H9 (cell line): ENCODE results near the gene ZNRF3. TPM values are rescaled to one million over a fixed set of nuclear protein-coding genes. Genes with fewer than 3 reads are reported as not detected.

Source experiments
- DNase-seq: peaks from one replicate; pipeline ENCODE4 v3.0.0-alpha.2; 2017
- H2AFZ ChIP-seq: one replicate; pipeline ENCODE4 v1.6.1; 2013; ENCODE audit warnings: mild to moderate bottlenecking, low read length, control low read depth, moderate library complexity
- H2AK5ac ChIP-seq: 2 replicates; pipeline ENCODE4 v1.6.1; 2013; ENCODE audit warnings: low read length, control low read depth, mixed read lengths; ENCODE audit not compliant: insufficient read length
- H2BK120ac ChIP-seq: one replicate; pipeline ENCODE4 v1.6.1; 2013; ENCODE audit warnings: low read depth, mild to moderate bottlenecking, low read length, control low read depth, inconsistent platforms; ENCODE audit not compliant: poor library complexity, severe bottlenecking
- H2BK12ac ChIP-seq: 2 replicates; pipeline ENCODE4 v1.6.1; 2013; ENCODE audit warnings: low read length, control low read depth, mixed read lengths, low read depth; ENCODE audit not compliant: insufficient read length
- H2BK15ac ChIP-seq: 2 replicates; pipeline ENCODE4 v1.6.1; 2013; ENCODE audit warnings: low read depth, low read length, control low read depth
- H2BK20ac ChIP-seq: one replicate; pipeline ENCODE4 v1.6.1; 2013; ENCODE audit warnings: low read depth, mild to moderate bottlenecking, low read length, control low read depth, inconsistent platforms; ENCODE audit not compliant: poor library complexity, severe bottlenecking
- H2BK5ac ChIP-seq: 2 replicates; pipeline ENCODE4 v1.6.1; 2013; ENCODE audit warnings: low read length, control low read depth, mixed read lengths; ENCODE audit not compliant: insufficient read length
- H3K14ac ChIP-seq: 2 replicates; pipeline ENCODE4 v1.6.1; 2013; ENCODE audit warnings: low read length, control low read depth; ENCODE audit not compliant: insufficient read depth
- H3K18ac ChIP-seq: 2 replicates; pipeline ENCODE4 v1.6.1; 2013; ENCODE audit warnings: low read depth, mild to moderate bottlenecking, mixed read lengths, low read length, control low read depth; ENCODE audit not compliant: insufficient read length
- H3K23ac ChIP-seq: 2 replicates; pipeline ENCODE4 v1.6.1; 2013; ENCODE audit warnings: low read length, control low read depth, mixed read lengths, low read depth; ENCODE audit not compliant: insufficient read length
- H3K23me2 ChIP-seq: 2 replicates; pipeline ENCODE4 v1.6.1; 2013; ENCODE audit warnings: low read depth, mild to moderate bottlenecking, mixed read lengths, low read length, control low read depth; ENCODE audit not compliant: insufficient read length, poor library complexity, severe bottlenecking
- H3K27ac ChIP-seq: 2 replicates; pipeline ENCODE4 v1.5.1; 2013; ENCODE audit warnings: low read length, control low read depth, mixed read lengths, low read depth; ENCODE audit not compliant: insufficient read length
- H3K27me3 ChIP-seq: 2 replicates; pipeline ENCODE4 v1.6.1; 2013; ENCODE audit warnings: low read length, control low read depth, inconsistent platforms; ENCODE audit not compliant: insufficient read depth
- H3K4ac ChIP-seq: 2 replicates; pipeline ENCODE4 v1.6.1; 2013; ENCODE audit warnings: low read depth, mild to moderate bottlenecking, control low read depth, inconsistent platforms, low read length, moderate library complexity
- H3K4me1 ChIP-seq: 2 replicates; pipeline ENCODE4 v1.6.1; 2013; ENCODE audit warnings: low read length, control low read depth, inconsistent platforms; ENCODE audit not compliant: insufficient read depth
- H3K4me2 ChIP-seq: 2 replicates; pipeline ENCODE4 v1.6.1; 2013; ENCODE audit warnings: low read length, control low read depth, mixed read lengths; ENCODE audit not compliant: insufficient read length, insufficient read depth
- H3K56ac ChIP-seq: 2 replicates; pipeline ENCODE4 v1.6.1; 2013; ENCODE audit warnings: low read depth, mild to moderate bottlenecking, mixed read lengths, low read length, control low read depth; ENCODE audit not compliant: insufficient read length
- H3K79me1 ChIP-seq: 2 replicates; pipeline ENCODE4 v1.6.1; 2013; ENCODE audit warnings: low read depth, mild to moderate bottlenecking, moderate library complexity, low read length, control low read depth, inconsistent platforms; ENCODE audit not compliant: insufficient read depth, poor library complexity, severe bottlenecking
- H3K79me2 ChIP-seq: 2 replicates; pipeline ENCODE4 v1.6.1; 2013; ENCODE audit warnings: low read length, control low read depth, inconsistent platforms; ENCODE audit not compliant: insufficient read depth
- H3K9ac ChIP-seq: 2 replicates; pipeline ENCODE4 v1.6.1; 2013; ENCODE audit warnings: low read length, control low read depth, mixed read lengths; ENCODE audit not compliant: insufficient read length; ENCODE audit errors: extremely low read depth
- H3K9me3 ChIP-seq: one replicate; pipeline ENCODE4 v1.6.1; 2013; ENCODE audit warnings: low read depth, low read length, inconsistent platforms; ENCODE audit not compliant: control insufficient read depth
- H3T11ph ChIP-seq: one replicate; pipeline ENCODE4 v1.6.1; 2013; ENCODE audit warnings: mild to moderate bottlenecking, low read length, control low read depth, inconsistent platforms
- H4K20me1 ChIP-seq: one replicate; pipeline ENCODE4 v1.6.1; 2013; ENCODE audit not compliant: control insufficient read depth, insufficient read length, insufficient read depth
- H4K5ac ChIP-seq: 2 replicates; pipeline ENCODE4 v1.6.1; 2013; ENCODE audit warnings: low read depth, mild to moderate bottlenecking, mixed read lengths, low read length, control low read depth; ENCODE audit not compliant: insufficient read length
- H4K8ac ChIP-seq: replicated peaks from 2 replicates; pipeline ENCODE4 v1.6.1; 2013; ENCODE audit warnings: low read length, control low read depth, mixed read lengths, low read depth; ENCODE audit not compliant: insufficient read length
- H4K91ac ChIP-seq: 2 replicates; pipeline ENCODE4 v1.6.1; 2013; ENCODE audit warnings: low read depth, mild to moderate bottlenecking, moderate library complexity, mixed read lengths, low read length, control low read depth; ENCODE audit not compliant: insufficient read length
- H3K27ac Mint-ChIP-seq, 3 experiments: 2 replicates in 2 of 3; 3 replicates in 1 of 3; pipeline ENCODE4 v1.8.0; 2020 to 2021; ENCODE audit warnings: mixed read lengths in 3 of 3, mild to moderate bottlenecking in 1 of 3, moderate library complexity in 1 of 3
- H3K27me3 Mint-ChIP-seq: 2 replicates; pipeline ENCODE4 v1.8.0; 2021; ENCODE audit warnings: low read depth, mild to moderate bottlenecking, moderate library complexity, mixed read lengths
- H3K36me3 Mint-ChIP-seq, 3 experiments: 2 replicates in 2 of 3; 3 replicates in 1 of 3; pipeline ENCODE4 v1.8.0; 2020 to 2021; ENCODE audit warnings: low read depth in 3 of 3, mixed read lengths in 3 of 3; ENCODE audit not compliant: insufficient read depth in 1 of 3
- H3K4me1 Mint-ChIP-seq, 2 experiments: 2 replicates each; pipeline ENCODE4 v1.8.0; 2020; ENCODE audit warnings: mixed read lengths in 2 of 2
- H3K4me3 Mint-ChIP-seq, 2 experiments: 2 replicates in 1 of 2; 3 replicates in 1 of 2; pipeline ENCODE4 v1.8.0; 2020 to 2021; ENCODE audit warnings: mild to moderate bottlenecking in 2 of 2, mixed read lengths in 2 of 2, moderate library complexity in 1 of 2
- H3K9me3 Mint-ChIP-seq, 2 experiments: 2 replicates in 1 of 2; 3 replicates in 1 of 2; pipeline ENCODE4 v1.8.0; 2020; ENCODE audit warnings: mild to moderate bottlenecking in 2 of 2, mixed read lengths in 2 of 2, moderate library complexity in 1 of 2
- CTCF ChIP-seq: fragments of 200-600 bp; sonication (generic); conservative IDR thresholded peaks from 3 replicates; pipeline ENCODE4 v1.8.0; 2021; ENCODE audit warnings: antibody characterized with exemption, mild to moderate bottlenecking
- WGBS: extraction: QIAGEN DNeasy Blood & Tissue Kit; methylation state at CpG from one replicate; pipeline ENCODE4 v1.1.7; 2013; ENCODE audit warnings: missing lambda C conversion rate, low lambda C conversion rate, mixed read lengths; ENCODE audit not compliant: insufficient read length; ENCODE audit errors: extremely low coverage; 5-methylcytosine and 5-hydroxymethylcytosine counted together
- total RNA-seq: library from RNA; stranded (reverse); gene quantifications from 2 replicates; pipeline ENCODE4 v1.2.1, GENCODE V29; 2021

ZNRF3 gene
- total RNA-seq, 1 experiment from 2014 or later, result 20.6 TPM

GRCh38 chr22:28956506-28956905, 73.1 kb downstream of the ZNRF3 start:
- Histone ChIP-seq H2AK5ac (no peak overlapping the region), H3K23ac (no peak overlapping the region), H4K8ac (no peak overlapping the region), H3K56ac (no peak overlapping the region), H3K4me1 (peaks cover 3% of the 10 kb centered on the region; the same call in 1 of the 2 replicates), H2BK5ac (no peak overlapping the region), H4K20me1 (peaks cover 2% of the 10 kb centered on the region), H4K5ac (no peak overlapping the region), H3K79me2 (peaks cover 12% of the 10 kb centered on the region; the same call in 1 of the 2 replicates), H3K18ac (no peak overlapping the region), H3K14ac (no peak overlapping the region), H2BK120ac (no peak overlapping the region), H2BK12ac (no peak overlapping the region), H3K27ac (no peak overlapping the region), H2BK15ac (no peak overlapping the region), H4K91ac (no peak overlapping the region), H2AFZ (no peak overlapping the region), H3K27me3 (no peaks in the 10 kb centered on the region), H3K9me3 (no peaks in the 10 kb centered on the region), H3K4ac (no peak overlapping the region), H3K23me2 (no peaks in the 10 kb centered on the region), H3K4me2 (no peak overlapping the region), H2BK20ac (no peak overlapping the region), H3T11ph (no peak overlapping the region), H3K79me1 (peaks cover 12% of the 10 kb centered on the region), H3K9ac (no peak overlapping the region)
- WGBS, result no CpG with 5 or more reads among the region's 1 CpG
- no peaks in the 10 kb centered on the region for H3K9me3 Mint-ChIP-seq
- H3K4me3 Mint-ChIP-seq, result no peak overlapping the region
- H3K27ac Mint-ChIP-seq, result peak overlapping the region in 2 of 3 experiments; percentile 15 to 48; a peak in 2 of 7 replicates
- peaks cover 10 to 22% (median 12%) of the 10 kb centered on the region in 3 experiments for H3K36me3 Mint-ChIP-seq
- H3K4me1 Mint-ChIP-seq, result peaks cover 28 to 39% of the 10 kb centered on the region in 2 experiments
- no peak for DNase-seq
- TF ChIP-seq CTCF, result no peak
- H3K27me3 Mint-ChIP-seq, result no peaks in the 10 kb centered on the region
